Upper lobe of left lung (tissue), 6 donors: ENCODE results near the gene C11orf91. TPM values are rescaled to one million over a fixed set of nuclear protein-coding genes. Genes with fewer than 3 reads are reported as not detected.

Source experiments
- ATAC-seq, 2 donors: fragments of 200-7000 bp; cut with Tn5 transposase; one replicate each; pipeline ENCODE4 v1.9.1; 2022; ENCODE audit warnings: mild to moderate bottlenecking in 2 of 2, moderate library complexity in 2 of 2; ENCODE audit not compliant: low FRiP score in 2 of 2
- DNase-seq, 2 donors: peaks; one replicate each; pipeline ENCODE4 v3.0.0-alpha.2; 2019 to 2020
- H3K27ac ChIP-seq, 4 donors: fragments of 200-600 bp; sonication (generic); one replicate each; pipeline ENCODE4 v1.5.1; 2016 to 2019
- H3K27me3 ChIP-seq, 4 donors: fragments of 200-600 bp; sonication (generic); one replicate each; pipeline ENCODE4 v1.5.1; 2017 to 2019
- H3K36me3 ChIP-seq, 4 donors: fragments of 200-600 bp; sonication (generic); one replicate each; pipeline ENCODE4 v1.5.1; 2016 to 2019
- H3K4me1 ChIP-seq, 4 donors: fragments of 200-600 bp; sonication (generic); one replicate each; pipeline ENCODE4 v1.5.1; 2018 to 2019
- H3K4me3 ChIP-seq, 4 donors: fragments of 200-600 bp; sonication (generic); one replicate each; pipeline ENCODE4 v1.5.1; 2017 to 2019; ENCODE audit warnings: mild to moderate bottlenecking in 2 of 4, moderate library complexity in 1 of 4
- H3K9me3 ChIP-seq, 4 donors: fragments of 200-600 bp; sonication (generic); one replicate each; pipeline ENCODE4 v1.5.1; 2018 to 2019
- CTCF ChIP-seq, 6 experiments: fragments of 450-650 bp in 4 of 6; fragments of 200-600 bp in 2 of 6; sonication (generic) in 2 of 6; IDR thresholded peaks; one replicate each; pipeline ENCODE4 v1.5.1; 2016 to 2019; ENCODE audit warnings: antibody characterized with exemption in 6 of 6
- EP300 ChIP-seq, 4 donors: sonication (generic); formaldehyde crosslinking; IDR thresholded peaks; one replicate each; pipeline ENCODE4 v1.5.1; 2017; ENCODE audit warnings: antibody characterized with exemption in 4 of 4, control low read depth in 2 of 4
- POLR2A ChIP-seq, 4 donors: fragments of 450-650 bp; IDR thresholded peaks; one replicate each; pipeline ENCODE4 v1.5.1; 2016 to 2017; ENCODE audit warnings: antibody characterized with exemption in 4 of 4, mild to moderate bottlenecking in 2 of 4
- POLR2AphosphoS5 ChIP-seq, 2 donors: sonication (generic); formaldehyde crosslinking; IDR thresholded peaks; one replicate each; pipeline ENCODE4 v1.5.1; 2017; ENCODE audit warnings: antibody characterized with exemption in 2 of 2
- WGBS, 2 donors: methylation state at CpG; one replicate each; pipeline ENCODE4 v1.1.5; 2017 to 2018; 5-methylcytosine and 5-hydroxymethylcytosine counted together
- total RNA-seq, 6 donors: library from RNA; depleted of rRNA in 4 of 6; stranded (reverse); fragments of >200 nt in 4 of 6; gene quantifications; one replicate each; pipeline versions ENCODE4 v1.1.0 to v1.2.1, GENCODE V29; 2016 to 2021
- donor health status: DM: no; HTN: no; CAD: no; lungs with moderate emphysema.
- donor health status: DM: no; HTN: yes; CAD: no; lungs with severe emphysema.

Gene C11orf91
- total RNA-seq, 6 donors from 2014 or later = 0.77 to 1.3 TPM; not detected in 4

GRCh38 chr11:33741806-33742205 lies 41.2 kb upstream of the C11orf91 start:
- peaks cover 0 to 9% (median 4%) of the 10 kb centered on the region in 4 donors for H3K4me1 ChIP-seq
- H3K9me3 ChIP-seq = no peaks in the 10 kb centered on the region
- peaks cover 0 to 27% (median 2%) of the 10 kb centered on the region in 4 donors for H3K36me3 ChIP-seq
- 88 to 90% methylated on average over 7 of the region's 7 CpGs for WGBS, 2 donors
- ATAC-seq (no peak), DNase-seq (no peak)
- TF ChIP-seq POLR2A (IDR thresholded peaks at IDR 0.05) = no peak
- no peak for TF ChIP-seq POLR2AphosphoS5 (IDR thresholded peaks at IDR 0.05)
- no peak for TF ChIP-seq EP300 (IDR thresholded peaks at IDR 0.05)
- TF ChIP-seq CTCF (IDR thresholded peaks at IDR 0.05) = no peak
- H3K4me3 ChIP-seq = no peak overlapping the region
- no peak overlapping the region for H3K27ac ChIP-seq
- no peaks in the 10 kb centered on the region for H3K27me3 ChIP-seq

GRCh38 chr11:33737362-33737821 lies 36.8 kb upstream of the C11orf91 start:
- TF ChIP-seq POLR2A (IDR thresholded peaks at IDR 0.05) (no peak), CTCF (IDR thresholded peaks at IDR 0.05) (no peak), POLR2AphosphoS5 (IDR thresholded peaks at IDR 0.05) (no peak), EP300 (IDR thresholded peaks at IDR 0.05) (no peak)
- no peaks in the 10 kb centered on the region for H3K9me3 ChIP-seq
- no peak for ATAC-seq
- no peak overlapping the region for H3K4me3 ChIP-seq
- DNase-seq = no peak
- peak overlapping the region; percentile 96 to 98 (median 96) for H3K27ac ChIP-seq
- peaks cover 20 to 37% (median 28%) of the 10 kb centered on the region in 4 donors for H3K4me1 ChIP-seq
- no peaks in the 10 kb centered on the region for H3K27me3 ChIP-seq
- H3K36me3 ChIP-seq = peaks cover 0 to 13% (median 0%) of the 10 kb centered on the region in 4 donors
- 62 to 70% methylated on average over 3 of the region's 3 CpGs for WGBS, 2 donors

GRCh38 chr11:33736148-33736812 lies 35.7 kb upstream of the C11orf91 start, which contains the start of gene CD59:
Gene CD59 (minus strand): TSS chr11:33736423. CDS start chr11:33722445, 13,978 bp downstream.
- no peaks in the 10 kb centered on the region for H3K9me3 ChIP-seq
- ATAC-seq = peak; percentile 97
- H3K4me1 ChIP-seq = peaks cover 26 to 48% (median 36%) of the 10 kb centered on the region in 4 donors
- H3K27ac ChIP-seq = peak within 1 kb of the TSS; percentile 96 to 98 (median 96)
- H3K27me3 ChIP-seq = no peaks in the 10 kb centered on the region
- peak; percentile 91 to 99 for TF ChIP-seq POLR2AphosphoS5 (IDR thresholded peaks at IDR 0.05)
- peak in 1 of 4 donors; percentile 39 for TF ChIP-seq EP300 (IDR thresholded peaks at IDR 0.05)
- no peak for TF ChIP-seq CTCF (IDR thresholded peaks at IDR 0.05)
- TF ChIP-seq POLR2A (IDR thresholded peaks at IDR 0.05) = peak; percentile 19 to 98 (median 97)
- peak; percentile 98 to 100 for DNase-seq
- H3K4me3 ChIP-seq = peak within 1 kb of the TSS; percentile 68 to 90 (median 77)
- H3K36me3 ChIP-seq = peaks cover 0 to 13% (median 0%) of the 10 kb centered on the region in 4 donors
- 1% methylated on average over 20 to 30 of the region's 48 CpGs for WGBS, 2 donors

DNA sequence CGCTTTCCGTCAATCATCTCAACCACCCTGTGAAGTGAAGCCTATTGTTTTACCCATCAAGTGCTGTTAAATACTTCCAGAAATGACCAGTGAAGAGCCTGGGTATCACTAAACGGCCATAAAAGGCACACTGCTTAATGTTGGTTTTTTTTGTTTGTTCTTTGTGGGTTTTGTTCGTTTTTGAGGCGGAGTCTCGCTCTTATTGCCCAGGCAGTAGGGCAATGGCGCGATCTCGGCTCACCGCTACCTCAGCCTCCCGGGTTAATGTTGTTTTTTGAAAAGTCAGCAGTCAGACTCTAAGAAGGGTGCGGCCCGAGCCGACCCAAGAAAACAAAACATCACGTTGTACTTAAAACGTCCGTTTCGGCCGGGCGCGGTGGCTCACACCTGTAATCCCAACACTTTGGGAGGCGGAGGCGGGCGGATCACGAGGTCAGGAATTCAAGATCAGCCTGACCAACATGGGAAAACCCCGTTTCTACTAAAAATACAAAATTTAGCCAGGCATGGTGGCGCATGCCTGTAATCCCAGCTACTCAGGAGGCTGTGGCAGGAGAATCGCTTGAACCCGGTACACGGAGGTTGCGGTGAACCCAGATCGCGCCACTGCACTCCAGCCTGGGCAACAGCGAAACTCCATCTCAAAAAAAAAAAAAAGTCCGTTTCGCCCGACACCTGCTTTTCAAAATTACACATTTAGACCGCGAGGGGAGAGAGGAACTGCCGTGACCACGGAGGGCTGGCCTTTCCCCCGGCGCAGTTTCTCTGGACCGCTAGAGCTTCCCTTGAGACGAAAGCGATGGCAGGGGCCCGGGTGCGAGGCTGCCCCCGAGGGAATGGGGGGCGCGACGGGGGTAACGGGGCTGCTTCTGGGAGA lies 34.9 kb upstream of the C11orf91 start:
- peak; percentile 1 to 54 for ATAC-seq
- TF ChIP-seq POLR2A (IDR thresholded peaks at IDR 0.05) = no peak
- TF ChIP-seq EP300 (IDR thresholded peaks at IDR 0.05) = no peak
- peak in 2 of 6 experiments; percentile 10 to 42 for TF ChIP-seq CTCF (IDR thresholded peaks at IDR 0.05)
- TF ChIP-seq POLR2AphosphoS5 (IDR thresholded peaks at IDR 0.05) = peak in 1 of 2 donors; percentile 27
- peak; percentile 38 to 57 for DNase-seq

More for the DNA sequence above, 34.9 kb upstream of the C11orf91 start:
- Histone ChIP-seq H3K27me3 (no peaks in the 10 kb centered on the region), H3K4me3 (peak overlapping the region; percentile 68 to 90 (median 77)), H3K9me3 (no peaks in the 10 kb centered on the region), H3K36me3 (peaks cover 0 to 13% (median 0%) of the 10 kb centered on the region in 4 donors), H3K27ac (peak overlapping the region; percentile 96 to 98 (median 96)), H3K4me1 (peaks cover 26 to 54% (median 41%) of the 10 kb centered on the region in 4 donors)
- WGBS, 2 donors = 1 to 2% methylated on average over 40 to 50 of the region's 53 CpGs
